HG03565 (cell line): ENCODE results near the gene PAX3.

Source experiments
- ATAC-seq: cut with Tn5 transposase; IDR thresholded peaks from one replicate; pipeline ENCODE4 v1.9.1; 2021; ENCODE audit warnings: mild to moderate bottlenecking, moderate library complexity; ENCODE audit not compliant: unreplicated experiment

The PAX3 gene

GRCh38 chr2:222298311-222299150 is at the start of gene PAX3:
TSS of gene PAX3 (minus strand) at chr2:222298998. CDS start at chr2:222298615, 383 bp downstream.
- ATAC-seq = no peak

- no peak for ATAC-seq
Measured at GRCh38 chr2:222341331-222341730, 42.5 kb upstream of the PAX3 start.

GRCh38 chr2:222338374-222338773 is 39.6 kb upstream of the PAX3 start:
- ATAC-seq = no peak

GRCh38 chr2:222336931-222337330 is 38.1 kb upstream of the PAX3 start:
- no peak for ATAC-seq

- no peak for ATAC-seq
Measured at GRCh38 chr2:222336442-222336841, 37.6 kb upstream of the PAX3 start.

- ATAC-seq = no peak
Measured at GRCh38 chr2:222334914-222335313, 36.1 kb upstream of the PAX3 start.

GRCh38 chr2:222333397-222333796 is 34.6 kb upstream of the PAX3 start:
- ATAC-seq = no peak

GRCh38 chr2:222332116-222332515 is 33.3 kb upstream of the PAX3 start:
- ATAC-seq = no peak

- ATAC-seq = no peak
Measured at GRCh38 chr2:222330910-222331309, 32.1 kb upstream of the PAX3 start.

GRCh38 chr2:222322236-222322635 is 23.4 kb upstream of the PAX3 start:
- ATAC-seq = peak; percentile 25

GRCh38 chr2:222320436-222321395 is 21.9 kb upstream of the PAX3 start:
- no peak for ATAC-seq

GRCh38 chr2:222319586-222320435 is 21.0 kb upstream of the PAX3 start:
- peak; percentile 25 for ATAC-seq

- peak; percentile 32 for ATAC-seq
Measured at GRCh38 chr2:222318712-222319585, 20.2 kb upstream of the PAX3 start.

- ATAC-seq = peak; percentile 50
Measured at GRCh38 chr2:222318026-222318711, 19.4 kb upstream of the PAX3 start.

- ATAC-seq = no peak
Measured at GRCh38 chr2:222315443-222316121, 16.8 kb upstream of the PAX3 start.

- no peak for ATAC-seq
Measured at GRCh38 chr2:222313816-222314215, 15.0 kb upstream of the PAX3 start.

GRCh38 chr2:222311978-222312738 is 13.4 kb upstream of the PAX3 start:
- ATAC-seq = no peak
